GM23338 (cell line): ENCODE data around the gene PDSS2. TPM values are rescaled to one million over a fixed set of nuclear protein-coding genes. Genes with fewer than 3 reads are reported as not detected.

Source experiments
- ATAC-seq: fragments of 200-7000 bp; cut with Tn5 transposase; 3 replicates; pipeline ENCODE4 v1.9.1; 2020
- DNase-seq: peaks from one replicate; pipeline ENCODE4 v3.0.0-alpha.2; 2015; ENCODE audit warnings: low spot score
- H2AFZ ChIP-seq: fragments of 200-600 bp; sonication (generic); 2 replicates; pipeline ENCODE4 v1.8.0; 2016; ENCODE audit warnings: antibody characterized with exemption, mild to moderate bottlenecking, moderate library complexity
- H3F3A ChIP-seq: fragments of 200-600 bp; sonication (generic); replicated peaks from 2 replicates; pipeline ENCODE4 v1.8.0; 2017; ENCODE audit warnings: antibody characterized with exemption, mixed run types, low read depth
- H3K27ac ChIP-seq: fragments of 200-600 bp; sonication (generic); 2 replicates; pipeline ENCODE4 v1.6.1; 2016; ENCODE audit warnings: low read depth
- H3K27me3 ChIP-seq: fragments of 200-600 bp; sonication (generic); 2 replicates; pipeline ENCODE4 v1.8.0; 2016; ENCODE audit warnings: mild to moderate bottlenecking, mixed run types, moderate library complexity; ENCODE audit not compliant: insufficient read depth
- H3K36me3 ChIP-seq: fragments of 200-600 bp; sonication (generic); 2 replicates; pipeline ENCODE4 v1.8.0; 2016; ENCODE audit warnings: mild to moderate bottlenecking; ENCODE audit not compliant: insufficient read depth
- H3K4me1 ChIP-seq: fragments of 200-600 bp; sonication (generic); 2 replicates; pipeline ENCODE4 v1.8.0; 2016; ENCODE audit warnings: mild to moderate bottlenecking, moderate library complexity; ENCODE audit not compliant: insufficient read depth
- H3K4me2 ChIP-seq: fragments of 200-600 bp; sonication (generic); 2 replicates; pipeline ENCODE4 v1.7.1; 2017; ENCODE audit warnings: mixed run types
- H3K4me3 ChIP-seq: fragments of 200-600 bp; sonication (generic); 2 replicates; pipeline ENCODE4 v1.6.1; 2016; ENCODE audit warnings: mixed run types
- H3K79me2 ChIP-seq: fragments of 200-600 bp; sonication (generic); replicated peaks from 2 replicates; pipeline ENCODE4 v1.8.0; 2017; ENCODE audit warnings: mild to moderate bottlenecking; ENCODE audit not compliant: insufficient read depth
- H3K9me2 ChIP-seq: fragments of 200-600 bp; sonication (generic); 2 replicates; pipeline ENCODE4 v1.8.0; 2017; ENCODE audit not compliant: insufficient read depth
- H4K20me1 ChIP-seq: fragments of 200-600 bp; sonication (generic); replicated peaks from 2 replicates; pipeline ENCODE4 v1.8.0; 2017; ENCODE audit warnings: mild to moderate bottlenecking; ENCODE audit not compliant: insufficient read depth
- H3K27ac Mint-ChIP-seq: 2 replicates; pipeline ENCODE4 v1.8.0; 2020; ENCODE audit warnings: inconsistent platforms, mild to moderate bottlenecking, moderate library complexity, mixed read lengths
- H3K27me3 Mint-ChIP-seq: 3 replicates; pipeline ENCODE4 v1.8.0; 2022; ENCODE audit warnings: low read depth, mild to moderate bottlenecking, moderate library complexity, mixed read lengths, inconsistent platforms; ENCODE audit not compliant: insufficient read depth, poor library complexity
- H3K36me3 Mint-ChIP-seq: 3 replicates; pipeline ENCODE4 v1.8.0; 2021; ENCODE audit warnings: low read depth, mild to moderate bottlenecking, inconsistent platforms, moderate library complexity, mixed read lengths
- H3K4me1 Mint-ChIP-seq: 3 replicates; pipeline ENCODE4 v1.8.0; 2020; ENCODE audit warnings: mild to moderate bottlenecking, inconsistent platforms, mixed read lengths
- H3K4me3 Mint-ChIP-seq: 3 replicates; pipeline ENCODE4 v1.8.0; 2021; ENCODE audit warnings: moderate library complexity, mild to moderate bottlenecking, inconsistent platforms, mixed read lengths
- H3K9me3 Mint-ChIP-seq: 3 replicates; pipeline ENCODE4 v1.8.0; 2020; ENCODE audit warnings: moderate library complexity, mild to moderate bottlenecking, inconsistent platforms, mixed read lengths
- CREB1 ChIP-seq: fragments of 250-450 bp; sonication (Bioruptor Pico); IDR thresholded peaks from 2 replicates; pipeline ENCODE4 v1.5.0; 2020; ENCODE audit warnings: low read depth, mild to moderate bottlenecking, moderate library complexity
- CTCF ChIP-seq, 2 experiments: fragments of 200-600 bp in 1 of 2; sonication (generic) in 1 of 2; conservative IDR thresholded peaks; 2 replicates each; pipeline versions ENCODE4 v1.5.1 to v1.6.1; 2016 to 2017; ENCODE audit warnings: antibody characterized with exemption in 2 of 2, low read depth in 2 of 2, mild to moderate bottlenecking in 2 of 2, moderate library complexity in 1 of 2
- ETS1 ChIP-seq: IDR thresholded peaks from 2 replicates; pipeline ENCODE4 v1.6.1; 2016; ENCODE audit warnings: antibody characterized with exemption
- EZH2 ChIP-seq: fragments of 200-600 bp; sonication (generic); IDR thresholded peaks from one replicate; pipeline ENCODE4 v1.8.0; 2017; ENCODE audit warnings: antibody characterized with exemption, mild to moderate bottlenecking, low read depth; ENCODE audit not compliant: unreplicated experiment
- EZH2phosphoT487 ChIP-seq: fragments of 200-600 bp; sonication (generic); IDR thresholded peaks from one replicate; pipeline ENCODE4 v1.8.1; 2018; ENCODE audit warnings: antibody characterized with exemption; ENCODE audit not compliant: unreplicated experiment
- JUNB ChIP-seq: IDR thresholded peaks from one replicate; pipeline ENCODE4 v1.6.1; 2016; ENCODE audit warnings: antibody characterized with exemption; ENCODE audit not compliant: unreplicated experiment
- NANOG ChIP-seq: IDR thresholded peaks from 2 replicates; pipeline ENCODE4 v1.6.1; 2016; ENCODE audit warnings: antibody characterized with exemption, borderline replicate concordance
- POLR2AphosphoS5 ChIP-seq: IDR thresholded peaks from 2 replicates; pipeline ENCODE4 v1.6.1; 2016; ENCODE audit warnings: antibody characterized with exemption, low read depth
- REST ChIP-seq: IDR thresholded peaks from one replicate; pipeline ENCODE4 v1.6.1; 2018; ENCODE audit warnings: antibody characterized with exemption; ENCODE audit not compliant: unreplicated experiment
- ZNF114 ChIP-seq: fragments of 250-450 bp; sonication (Bioruptor Pico); IDR thresholded peaks from 2 replicates; pipeline ENCODE4 v1.5.0; 2020; ENCODE audit warnings: mild to moderate bottlenecking, moderate library complexity
- ZNF331 ChIP-seq: fragments of 250-450 bp; sonication (Bioruptor Pico); IDR thresholded peaks from 2 replicates; pipeline ENCODE4 v1.5.0; 2020; ENCODE audit warnings: low read depth, mild to moderate bottlenecking, moderate library complexity
- ZNF462 ChIP-seq: fragments of 250-450 bp; sonication (Bioruptor Pico); IDR thresholded peaks from 2 replicates; pipeline ENCODE4 v1.5.0; 2020; ENCODE audit warnings: mild to moderate bottlenecking, moderate library complexity
- polyA plus RNA-seq: library from polyadenylated mRNA; unstranded; fragments of >200 nt; fragmentation: Nextera tagmentation; extraction: Ambion mirVana; gene quantifications from 2 replicates; pipeline ENCODE4 v1.2.1, GENCODE V29; 2016
- total RNA-seq: library from RNA; depleted of rRNA; stranded (reverse); fragments of >200 nt; shearing (Covaris generic); gene quantifications from 2 replicates; pipeline ENCODE4 v1.2.3, GENCODE V29; 2014

The PDSS2 gene
- total and polyA plus RNA-seq, 2 experiments from 2014 or later = 7.3 to 16.7 TPM

- Histone ChIP-seq H3K36me3 (no peaks in the 10 kb centered on the region), H3K4me2 (no peak overlapping the region), H3K4me3 (no peak overlapping the region), H2AFZ (no peak overlapping the region), H3K79me2 (no peaks in the 10 kb centered on the region), H4K20me1 (no peaks in the 10 kb centered on the region), H3K4me1 (no peaks in the 10 kb centered on the region), H3K27ac (no peak overlapping the region), H3F3A (no peaks in the 10 kb centered on the region), H3K9me2 (no peaks in the 10 kb centered on the region), H3K27me3 (no peaks in the 10 kb centered on the region)
- H3K27ac Mint-ChIP-seq = peak overlapping the region; percentile 43; the same call in 1 of the 2 replicates
- H3K4me1 Mint-ChIP-seq = peaks cover 5% of the 10 kb centered on the region
- ATAC-seq (no peak), DNase-seq (no peak)
- no peak overlapping the region for H3K4me3 Mint-ChIP-seq
- no peaks in the 10 kb centered on the region for H3K9me3 Mint-ChIP-seq
- no peaks in the 10 kb centered on the region for H3K36me3 Mint-ChIP-seq
- TF ChIP-seq ZNF331 (CRISPR knock-in tag) (no peak), ETS1 (no peak), POLR2AphosphoS5 (no peak), ZNF114 (CRISPR knock-in tag) (no peak), EZH2phosphoT487 (no peak), NANOG (no peak), REST (no peak), EZH2 (no peak), CREB1 (CRISPR knock-in tag) (no peak), CTCF (conservative IDR thresholded peaks at IDR 0.05; ENCODE audit: low read depth in 2 of 2) (no peak), JUNB (no peak), ZNF462 (CRISPR knock-in tag) (no peak)
- H3K27me3 Mint-ChIP-seq = peaks cover 2% of the 10 kb centered on the region
Measured at GRCh38 chr6:107337191-107337741, 122.1 kb downstream of the PDSS2 start.
